GM12892 (cell line): ENCODE results near the gene VAV2.
"Not testable (repeated sequence)": the region's sequence is repeated elsewhere in the genome, so short reads cannot be mapped to it uniquely, and the experiment has no call there.

Experiments
- POLR2AphosphoS5 ChIP-seq: IDR thresholded peaks from 2 replicates; pipeline ENCODE4 v1.6.1; 2011; ENCODE audit warnings: low read depth, low read length, control low read depth
- TAF1 ChIP-seq: IDR thresholded peaks from 2 replicates; pipeline ENCODE4 v1.6.1; 2011; ENCODE audit warnings: low read depth, mild to moderate bottlenecking, control low read depth, low read length, borderline replicate concordance

GRCh38 chr9:133766234-133766633, 225.9 kb downstream of the VAV2 start:
- TF ChIP-seq POLR2AphosphoS5, TAF1: not testable (repeated sequence)
